ENCODE measurements around the gene PREPL.

PREPL gene

GRCh38 chr2:44291281-44292248, 69.7 kb downstream of the PREPL start:
- DNase-seq: peak; percentile 4

- no peak for DNase-seq
Observed at GRCh38 chr2:44290261-44290660, 71.0 kb downstream of the PREPL start.

GRCh38 chr2:44286884-44287638, 74.2 kb downstream of the PREPL start:
- no peak for DNase-seq

- no peak for DNase-seq
Observed at GRCh38 chr2:44286119-44286883, 75.0 kb downstream of the PREPL start.

- no peak for DNase-seq
Observed at GRCh38 chr2:44285174-44285573, 76.1 kb downstream of the PREPL start.

- no peak for DNase-seq
Observed at GRCh38 chr2:44283116-44283666, 78.1 kb downstream of the PREPL start.

- no peak for DNase-seq
Observed at GRCh38 chr2:44280869-44281268, 80.4 kb downstream of the PREPL start.

GRCh38 chr2:44277541-44277940, 83.8 kb downstream of the PREPL start:
- no peak for DNase-seq

GRCh38 chr2:44275927-44276303, 85.4 kb downstream of the PREPL start:
- no peak for DNase-seq

- no peak for DNase-seq
Observed at GRCh38 chr2:44273596-44273995, 87.7 kb downstream of the PREPL start.

GRCh38 chr2:44273076-44273475, 88.2 kb downstream of the PREPL start:
- DNase-seq: no peak

GRCh38 chr2:44271296-44271695, 90.0 kb downstream of the PREPL start:
- no peak for DNase-seq

- DNase-seq: no peak
Observed at GRCh38 chr2:44269831-44270230, 91.5 kb downstream of the PREPL start.

GRCh38 chr2:44267796-44268648, 93.3 kb downstream of the PREPL start:
- no peak for DNase-seq
